PC-9 (cell line): ENCODE data around the gene TBPL1. TPM values are rescaled to one million over a fixed set of nuclear protein-coding genes. Genes with fewer than 3 reads are reported as not detected.

Experiments
- BruUV-seq: library from RNA; stranded (reverse); fragments of 400-500 nt; replicated peaks from 2 replicates; lab custom pipeline; 2021; lab: Mats Ljungman, UMichigan
- CTCF ChIA-PET: fragments of 300-600 bp; sonication (Branson Sonifier 250); formaldehyde crosslinking; loops from one replicate; lab custom pipeline; 2022; ENCODE audit warnings: antibody characterized with exemption; lab: Charles Lee
- POLR2A ChIA-PET: fragments of 300-600 bp; sonication (Branson Sonifier 250); formaldehyde crosslinking; loops from one replicate; lab custom pipeline; 2022; ENCODE audit warnings: antibody characterized with exemption; ENCODE audit not compliant: unreplicated experiment; lab: Charles Lee
- DNase-seq, 2 experiments: peaks; one replicate each; pipeline versions ENCODE4 v3.0.0 to v3.0.0-alpha.2; 2015 to 2022; ENCODE audit warnings: mixed read lengths in 1 of 2
- H2AFZ ChIP-seq: fragments of 200-600 bp; sonication (generic); 2 replicates; pipeline ENCODE4 v1.8.1; 2017; ENCODE audit warnings: antibody characterized with exemption
- H3F3A ChIP-seq: fragments of 200-600 bp; sonication (generic); 2 replicates; pipeline ENCODE4 v1.8.1; 2017; ENCODE audit warnings: antibody characterized with exemption, mild to moderate bottlenecking, low read depth; ENCODE audit not compliant: insufficient read depth
- H3K27ac ChIP-seq: fragments of 200-600 bp; sonication (generic); 2 replicates; pipeline ENCODE4 v1.6.1; 2016; ENCODE audit warnings: mixed run types
- H3K27me3 ChIP-seq: fragments of 200-600 bp; sonication (generic); 2 replicates; pipeline ENCODE4 v1.6.1; 2016; ENCODE audit warnings: low read depth, mixed run types; ENCODE audit not compliant: insufficient read depth
- H3K36me3 ChIP-seq: fragments of 200-600 bp; sonication (generic); 2 replicates; pipeline ENCODE4 v1.6.1; 2016; ENCODE audit warnings: low read depth, mixed run types
- H3K4me1 ChIP-seq: fragments of 200-600 bp; sonication (generic); replicated peaks from 2 replicates; pipeline ENCODE4 v1.6.1; 2016; ENCODE audit warnings: mixed run types; ENCODE audit not compliant: insufficient read depth
- H3K4me2 ChIP-seq: fragments of 200-600 bp; sonication (generic); 2 replicates; pipeline ENCODE4 v1.6.1; 2017; ENCODE audit warnings: mixed run types
- H3K4me3 ChIP-seq: fragments of 200-600 bp; sonication (generic); 2 replicates; pipeline ENCODE4 v1.6.1; 2016; ENCODE audit warnings: mixed run types
- H3K79me2 ChIP-seq: fragments of 200-600 bp; sonication (generic); 2 replicates; pipeline ENCODE4 v1.6.1; 2017; ENCODE audit warnings: low read depth, mixed run types
- H3K9me2 ChIP-seq: fragments of 200-600 bp; sonication (generic); 2 replicates; pipeline ENCODE4 v1.8.1; 2017; ENCODE audit warnings: mild to moderate bottlenecking; ENCODE audit not compliant: insufficient read depth
- H3K9me3 ChIP-seq: fragments of 200-600 bp; sonication (generic); 2 replicates; pipeline ENCODE4 v1.8.1; 2016; ENCODE audit warnings: low read depth; ENCODE audit not compliant: insufficient read depth
- H4K20me1 ChIP-seq: fragments of 200-600 bp; sonication (generic); 2 replicates; pipeline ENCODE4 v1.8.1; 2017; ENCODE audit not compliant: insufficient read depth
- CTCF ChIP-seq: fragments of 200-600 bp; sonication (generic); conservative IDR thresholded peaks from 2 replicates; pipeline ENCODE4 v1.6.1; 2017; ENCODE audit warnings: mixed run types, antibody characterized with exemption, mild to moderate bottlenecking, moderate library complexity
- EZH2 ChIP-seq: fragments of 200-600 bp; sonication (generic); IDR thresholded peaks from 2 replicates; pipeline ENCODE4 v1.8.0; 2017; ENCODE audit warnings: antibody characterized with exemption, low read depth
- intact Hi-C: fragments of 100-400 bp; cut with micrococcal nuclease; formaldehyde crosslinking; loops from one replicate; pipeline ENCODE4 v1.10.0; 2022; ENCODE audit not compliant: unreplicated experiment
- total RNA-seq: library from RNA; stranded (reverse); gene quantifications from 2 replicates; pipeline ENCODE4 v1.2.3, GENCODE V29; 2021

Gene TBPL1
- total RNA-seq, 1 experiment from 2014 or later, result 21.7 TPM

- BruUV-seq, result no TSS peak
These were observed 44.2 kb downstream of the TBPL1 start for GRCh38 chr6:133997267-133997666.

GRCh38 chr6:133999305-133999704 lies 46.3 kb downstream of the TBPL1 start:
- H3K27ac ChIP-seq, result no peak overlapping the region
- no peak overlapping the region for H3K4me3 ChIP-seq
- BruUV-seq, result no TSS peak
- no peaks in the 10 kb centered on the region for H3K9me2 ChIP-seq
- CTCF ChIA-PET, result interaction anchor here (0.7 kb wide), 1 partner anchor 9 kb away, joined by 3 read pairs; no protein-coding TSS in a partner anchor
- H3K36me3 ChIP-seq, result no peaks in the 10 kb centered on the region
- no peak overlapping the region for H2AFZ ChIP-seq
- intact Hi-C loops, result no loop called here
- no peak for TF ChIP-seq EZH2
- TF ChIP-seq CTCF, result no peak
- no peaks in the 10 kb centered on the region for H4K20me1 ChIP-seq
- no peak for DNase-seq
- POLR2A ChIA-PET, result no interaction called here
- H3K27me3 ChIP-seq, result no peaks in the 10 kb centered on the region
- peaks cover 15% of the 10 kb centered on the region for H3K9me3 ChIP-seq
- H3K4me2 ChIP-seq, result peak overlapping the region; percentile 62; the same call in 1 of the 2 replicates
- H3K79me2 ChIP-seq, result no peaks in the 10 kb centered on the region
- H3K4me1 ChIP-seq, result peaks cover 60% of the 10 kb centered on the region
- peaks cover 26% of the 10 kb centered on the region for H3F3A ChIP-seq

More at GRCh38 chr6:133997267-133997666, 44.2 kb downstream of the TBPL1 start:
- no peak overlapping the region for H3K4me3 ChIP-seq
- H3K9me3 ChIP-seq, result peaks cover 15% of the 10 kb centered on the region
- TF ChIP-seq CTCF, result no peak
- no peak for TF ChIP-seq EZH2
- no peaks in the 10 kb centered on the region for H3K27me3 ChIP-seq
- H3K4me1 ChIP-seq, result peaks cover 60% of the 10 kb centered on the region
- CTCF ChIA-PET, result interaction anchor here (0.5 to 0.7 kb wide), 2 partner anchors 22 to 1908 kb away, joined by 3 to 9 read pairs; no protein-coding TSS in a partner anchor
- H3F3A ChIP-seq, result peaks cover 26% of the 10 kb centered on the region
- no peaks in the 10 kb centered on the region for H4K20me1 ChIP-seq
- POLR2A ChIA-PET, result no interaction called here
- intact Hi-C loops, result no loop called here
- no peak overlapping the region for H2AFZ ChIP-seq
- H3K4me2 ChIP-seq, result peak overlapping the region; percentile 54; the same call in 1 of the 2 replicates
- no peaks in the 10 kb centered on the region for H3K36me3 ChIP-seq
- peak overlapping the region; percentile 44 for H3K27ac ChIP-seq
- H3K79me2 ChIP-seq, result no peaks in the 10 kb centered on the region
- H3K9me2 ChIP-seq, result no peaks in the 10 kb centered on the region
- no peak for DNase-seq

GRCh38 chr6:134000443-134000842 lies 47.4 kb downstream of the TBPL1 start:
- DNase-seq, result peak in 1 of 2 experiments; percentile 88
- CTCF ChIA-PET, result interaction anchor here (1.2 to 1.5 kb wide), 2 partner anchors 63 to 96 kb away, joined by 4 read pairs; no protein-coding TSS in a partner anchor

More at GRCh38 chr6:134000443-134000842, 47.4 kb downstream of the TBPL1 start:
- no peaks in the 10 kb centered on the region for H3K27me3 ChIP-seq
- peaks cover 15% of the 10 kb centered on the region for H3K9me3 ChIP-seq
- no peaks in the 10 kb centered on the region for H3K9me2 ChIP-seq
- H3K27ac ChIP-seq, result peak overlapping the region; percentile 73
- intact Hi-C loops, result loop anchor here (1.0 to 5.0 kb wide), 2 partner anchors 37 to 56 kb away; no protein-coding TSS in a partner anchor
- no peaks in the 10 kb centered on the region for H3K79me2 ChIP-seq
- POLR2A ChIA-PET, result interaction anchor here (0.7 kb wide), 1 partner anchor 62 kb away, joined by 8 read pairs; no protein-coding TSS in a partner anchor
- H3K4me2 ChIP-seq, result peak overlapping the region; percentile 62
- H3F3A ChIP-seq, result peaks cover 23% of the 10 kb centered on the region
- peaks cover 50% of the 10 kb centered on the region for H3K4me1 ChIP-seq
- TF ChIP-seq CTCF (no peak), EZH2 (no peak)
- peak overlapping the region; percentile 17; the same call in 1 of the 2 replicates for H3K4me3 ChIP-seq
- BruUV-seq, result no TSS peak
- no peak overlapping the region for H2AFZ ChIP-seq
- no peaks in the 10 kb centered on the region for H4K20me1 ChIP-seq
- H3K36me3 ChIP-seq, result no peaks in the 10 kb centered on the region
